Natural killer cell (primary cell): Measurements from ENCODE around the gene UBQLN3. TPM values are rescaled to one million over a fixed set of nuclear protein-coding genes. Genes with fewer than 3 reads are reported as not detected.

Experiments used
- ATAC-seq, 3 donors: fragments of 150-1000 bp in 2 of 3; fragments of 200-7000 bp in 1 of 3; cut with Tn5 transposase; 1 replicate in 1 of 3; 2 replicates in 2 of 3; pipeline ENCODE4 v1.10.0; 2021; ENCODE audit warnings: mild to moderate bottlenecking in 2 of 3, moderate library complexity in 2 of 3
- DNase-seq, 2 donors: peaks; one replicate each; pipeline versions ENCODE4 v3.0.0 to v3.0.0-alpha.2; 2013 to 2021; ENCODE audit warnings: mixed read lengths in 1 of 2
- H3K27ac ChIP-seq: one replicate; pipeline ENCODE4 v1.5.1; 2013; ENCODE audit warnings: mild to moderate bottlenecking, low read length
- H3K27me3 ChIP-seq: one replicate; pipeline ENCODE4 v1.6.1; 2013; ENCODE audit warnings: low read length; ENCODE audit not compliant: control insufficient read depth, insufficient read depth
- H3K36me3 ChIP-seq: one replicate; pipeline ENCODE4 v1.6.1; 2013; ENCODE audit warnings: low read length; ENCODE audit not compliant: control insufficient read depth, insufficient read depth
- H3K4me1 ChIP-seq: one replicate; pipeline ENCODE4 v1.6.1; 2013; ENCODE audit warnings: low read length; ENCODE audit not compliant: control insufficient read depth, insufficient read depth
- H3K4me3 ChIP-seq: one replicate; pipeline ENCODE4 v1.5.1; 2013; ENCODE audit warnings: low read length
- H3K9me3 ChIP-seq: one replicate; pipeline ENCODE4 v1.6.1; 2013; ENCODE audit warnings: low read length; ENCODE audit not compliant: control insufficient read depth, insufficient read depth
- H3K27ac Mint-ChIP-seq, 2 donors: one replicate each; pipeline ENCODE4 v1.8.0; 2022; ENCODE audit warnings: mild to moderate bottlenecking in 2 of 2, mixed read lengths in 2 of 2, moderate library complexity in 1 of 2
- H3K27me3 Mint-ChIP-seq, 2 donors: one replicate each; pipeline ENCODE4 v1.8.0; 2022; ENCODE audit warnings: low read depth in 2 of 2, mixed read lengths in 2 of 2
- H3K36me3 Mint-ChIP-seq: one replicate; pipeline ENCODE4 v1.8.0; 2022; ENCODE audit warnings: mixed read lengths
- H3K4me1 Mint-ChIP-seq, 2 donors: one replicate each; pipeline ENCODE4 v1.8.0; 2022; ENCODE audit warnings: mixed read lengths in 2 of 2
- H3K4me3 Mint-ChIP-seq: one replicate; pipeline ENCODE4 v1.8.0; 2022; ENCODE audit warnings: mild to moderate bottlenecking, moderate library complexity, mixed read lengths
- H3K9me3 Mint-ChIP-seq, 2 donors: one replicate each; pipeline ENCODE4 v1.8.0; 2022; ENCODE audit warnings: mixed read lengths in 2 of 2
- WGBS: methylation state at CpG from one replicate; pipeline ENCODE4 v1.1.7; 2013; ENCODE audit warnings: missing lambda C conversion rate; ENCODE audit not compliant: insufficient coverage; 5-methylcytosine and 5-hydroxymethylcytosine counted together
- intact Hi-C: fragments of 100-400 bp; cut with micrococcal nuclease; formaldehyde crosslinking; loops from one replicate; pipeline ENCODE4 v1.14.2; 2022
- total RNA-seq, 4 donors: library from RNA; stranded (reverse); fragments of 120-200 nt in 1 of 4; gene quantifications; one replicate each; pipeline versions ENCODE4 v1.2.3 to v1.2.4, GENCODE V29; 2013 to 2022
- TF ChIP-seq, protein P1 (sequence below): fragments of 200-600 bp; IDR thresholded peaks from one replicate; pipeline ENCODE4 v1.8.0; 2022; ENCODE audit warnings: antibody characterized with exemption

UBQLN3 gene
- total RNA-seq, 3 donors from 2014 or later (not counting 1 experiment from before 2014, with no cell fraction given) = 0.15 to 0.20 TPM; not detected in 1

DNA sequence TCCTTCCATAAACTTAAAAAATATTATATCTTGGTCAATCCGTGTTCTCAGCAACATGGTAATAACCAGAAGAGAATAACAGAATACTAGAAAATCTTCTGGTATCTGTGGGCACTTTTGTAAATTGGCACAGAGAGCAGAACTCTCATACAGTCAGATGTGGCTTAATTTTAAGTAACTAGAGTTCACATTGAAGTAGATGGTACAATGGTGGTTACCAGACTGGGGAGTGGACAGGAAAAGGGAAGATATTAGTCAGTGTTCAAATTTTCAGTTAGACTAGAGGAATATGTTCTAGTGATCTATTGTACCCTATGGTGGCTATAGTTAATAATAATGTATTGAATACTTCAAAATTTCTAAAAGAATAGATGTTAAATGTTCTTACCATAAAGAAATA is 31.7 kb upstream of the UBQLN3 start:
- no peaks in the 10 kb centered on the region for H3K27me3 ChIP-seq
- intact Hi-C loops = no loop called here
- no peaks in the 10 kb centered on the region for H3K4me1 Mint-ChIP-seq
- H3K4me3 ChIP-seq = no peak overlapping the region
- no peaks in the 10 kb centered on the region for H3K36me3 ChIP-seq
- H3K27ac ChIP-seq = no peak overlapping the region
- TF ChIP-seq, protein P1, sequence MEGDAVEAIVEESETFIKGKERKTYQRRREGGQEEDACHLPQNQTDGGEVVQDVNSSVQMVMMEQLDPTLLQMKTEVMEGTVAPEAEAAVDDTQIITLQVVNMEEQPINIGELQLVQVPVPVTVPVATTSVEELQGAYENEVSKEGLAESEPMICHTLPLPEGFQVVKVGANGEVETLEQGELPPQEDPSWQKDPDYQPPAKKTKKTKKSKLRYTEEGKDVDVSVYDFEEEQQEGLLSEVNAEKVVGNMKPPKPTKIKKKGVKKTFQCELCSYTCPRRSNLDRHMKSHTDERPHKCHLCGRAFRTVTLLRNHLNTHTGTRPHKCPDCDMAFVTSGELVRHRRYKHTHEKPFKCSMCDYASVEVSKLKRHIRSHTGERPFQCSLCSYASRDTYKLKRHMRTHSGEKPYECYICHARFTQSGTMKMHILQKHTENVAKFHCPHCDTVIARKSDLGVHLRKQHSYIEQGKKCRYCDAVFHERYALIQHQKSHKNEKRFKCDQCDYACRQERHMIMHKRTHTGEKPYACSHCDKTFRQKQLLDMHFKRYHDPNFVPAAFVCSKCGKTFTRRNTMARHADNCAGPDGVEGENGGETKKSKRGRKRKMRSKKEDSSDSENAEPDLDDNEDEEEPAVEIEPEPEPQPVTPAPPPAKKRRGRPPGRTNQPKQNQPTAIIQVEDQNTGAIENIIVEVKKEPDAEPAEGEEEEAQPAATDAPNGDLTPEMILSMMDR = no peak
- peaks cover 3 to 20% of the 10 kb centered on the region in 2 donors for H3K27me3 Mint-ChIP-seq
- ATAC-seq (no peak), DNase-seq (no peak)
- no peak overlapping the region for H3K27ac Mint-ChIP-seq
- no peak overlapping the region for H3K4me3 Mint-ChIP-seq
- no CpG with 5 or more reads among the region's 1 CpG for WGBS
- no peaks in the 10 kb centered on the region for H3K9me3 Mint-ChIP-seq
- H3K9me3 ChIP-seq = no peaks in the 10 kb centered on the region
- no peaks in the 10 kb centered on the region for H3K4me1 ChIP-seq
- no peaks in the 10 kb centered on the region for H3K36me3 Mint-ChIP-seq

DNA sequence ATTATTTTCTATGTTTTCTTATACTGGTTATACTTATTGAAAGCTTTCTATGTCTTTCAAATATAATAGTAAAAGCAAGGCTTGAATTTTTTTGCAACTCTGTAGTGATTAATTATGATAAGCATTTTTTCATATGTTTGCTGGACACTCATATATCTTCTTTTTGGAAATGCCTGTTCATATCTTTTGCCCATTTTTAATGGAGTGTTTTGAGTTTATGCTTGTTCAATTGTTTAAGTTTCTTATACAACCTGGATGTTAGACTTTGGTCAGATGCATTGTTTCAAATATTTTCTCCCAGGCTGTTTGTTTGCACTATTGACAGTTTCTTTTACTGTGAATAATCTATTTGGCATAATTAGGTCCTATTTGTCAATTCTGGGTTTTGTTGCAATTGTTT is 26.7 kb upstream of the UBQLN3 start:
- Mint-ChIP-seq H3K4me1 (no peaks in the 10 kb centered on the region), H3K27me3 (peaks cover 3 to 24% of the 10 kb centered on the region in 2 donors), H3K9me3 (no peaks in the 10 kb centered on the region), H3K27ac (no peak overlapping the region), H3K4me3 (no peak overlapping the region), H3K36me3 (no peaks in the 10 kb centered on the region)
- Histone ChIP-seq H3K36me3 (no peaks in the 10 kb centered on the region), H3K27me3 (no peaks in the 10 kb centered on the region), H3K9me3 (no peaks in the 10 kb centered on the region), H3K4me3 (no peak overlapping the region), H3K4me1 (no peaks in the 10 kb centered on the region), H3K27ac (no peak overlapping the region)
- ATAC-seq (no peak), DNase-seq (no peak)
- TF ChIP-seq, protein P1 = no peak
- intact Hi-C loops = no loop called here

DNA sequence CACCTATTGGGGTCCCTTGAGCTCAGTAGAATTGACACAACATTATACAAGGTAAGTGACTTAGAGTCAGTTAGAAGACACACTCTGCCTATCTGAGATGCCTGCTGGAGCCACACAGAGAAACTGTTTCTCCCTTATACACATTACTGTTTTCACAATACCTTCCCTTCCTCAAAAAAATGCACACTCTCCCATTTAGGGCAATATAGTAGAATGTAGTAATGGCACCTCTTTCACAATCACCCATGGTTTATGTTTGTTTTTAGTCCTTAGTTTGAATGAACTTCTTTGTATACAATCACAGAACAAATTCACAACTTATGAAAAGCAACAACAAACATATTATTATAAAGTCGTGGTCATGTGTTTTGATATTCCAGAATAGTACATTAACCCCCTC is 24.3 kb upstream of the UBQLN3 start:
- Histone ChIP-seq H3K9me3 (no peaks in the 10 kb centered on the region), H3K4me1 (no peaks in the 10 kb centered on the region), H3K36me3 (no peaks in the 10 kb centered on the region), H3K27ac (no peak overlapping the region), H3K4me3 (no peak overlapping the region), H3K27me3 (no peaks in the 10 kb centered on the region)
- H3K27ac Mint-ChIP-seq = no peak overlapping the region
- TF ChIP-seq, protein P1 = no peak
- H3K4me3 Mint-ChIP-seq = no peak overlapping the region
- H3K4me1 Mint-ChIP-seq = no peaks in the 10 kb centered on the region
- no peak for ATAC-seq
- intact Hi-C loops = no loop called here
- DNase-seq = no peak
- H3K27me3 Mint-ChIP-seq = peaks cover 3 to 29% of the 10 kb centered on the region in 2 donors
- no CpG with 5 or more reads among the region's 1 CpG for WGBS
- no peaks in the 10 kb centered on the region for H3K36me3 Mint-ChIP-seq
- no peaks in the 10 kb centered on the region for H3K9me3 Mint-ChIP-seq

DNA sequence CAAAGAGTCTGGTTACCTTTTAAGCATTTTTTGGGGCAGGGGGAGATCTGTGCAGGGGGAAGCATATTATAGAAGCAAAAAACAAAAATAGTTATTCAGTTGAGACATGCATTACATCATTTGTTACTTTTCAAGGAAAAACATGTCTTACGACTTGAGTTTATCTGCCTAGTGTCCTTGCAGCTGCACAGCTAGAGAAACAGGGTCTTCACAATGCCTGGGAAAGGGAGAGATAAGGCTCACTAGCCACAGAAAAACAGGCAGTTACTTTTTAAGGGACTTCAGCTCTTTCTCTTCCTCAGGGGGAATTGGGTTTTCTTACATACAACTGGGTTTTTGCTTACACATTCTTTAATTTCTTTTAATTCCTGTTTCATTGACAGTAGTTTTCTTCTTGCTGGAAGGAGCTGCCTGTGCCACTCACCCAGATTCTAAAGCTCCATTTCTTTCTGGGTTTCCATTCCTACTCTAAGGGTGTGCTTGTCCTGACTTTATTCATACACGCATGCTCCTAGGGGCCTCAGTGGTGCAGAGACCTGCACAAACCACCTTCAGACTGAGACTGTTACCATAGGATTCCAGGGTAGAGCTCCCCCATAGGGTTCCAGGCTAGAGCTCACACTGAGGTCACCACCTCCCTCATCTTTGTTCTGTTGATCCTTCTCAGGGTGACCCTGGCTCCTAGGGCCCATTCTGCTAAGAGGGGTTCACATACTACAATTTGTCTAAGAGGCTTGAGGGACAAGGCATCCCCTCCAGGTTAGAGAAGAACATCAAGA is 21.5 kb upstream of the UBQLN3 start:
- TF ChIP-seq, protein P1 = no peak
- H3K4me1 ChIP-seq = no peaks in the 10 kb centered on the region
- H3K4me3 ChIP-seq = no peak overlapping the region
- Mint-ChIP-seq H3K27me3 (peaks cover 4 to 16% of the 10 kb centered on the region in 2 donors), H3K27ac (no peak overlapping the region), H3K4me3 (no peak overlapping the region), H3K36me3 (no peaks in the 10 kb centered on the region), H3K9me3 (no peaks in the 10 kb centered on the region), H3K4me1 (no peaks in the 10 kb centered on the region)
- H3K27me3 ChIP-seq = no peaks in the 10 kb centered on the region
- H3K9me3 ChIP-seq = no peaks in the 10 kb centered on the region
- 86% methylated on average over 2 of the region's 2 CpGs for WGBS
- intact Hi-C loops = no loop called here
- no peak for DNase-seq
- no peaks in the 10 kb centered on the region for H3K36me3 ChIP-seq
- ATAC-seq = no peak
- H3K27ac ChIP-seq = no peak overlapping the region
